OCI-LY7 (cell line): ENCODE results near the gene LPAR1. TPM values are rescaled to one million over a fixed set of nuclear protein-coding genes. Genes with fewer than 3 reads are reported as not detected.

Experiments
- BruUV-seq: library from RNA; stranded (reverse); fragments of 400-500 nt; replicated peaks from 2 replicates; lab custom pipeline; 2021; lab: Mats Ljungman, UMichigan
- CTCF ChIA-PET: fragments of 300-600 bp; sonication (Branson Sonifier 250); formaldehyde crosslinking; loops from one replicate; lab custom pipeline; 2022; ENCODE audit warnings: antibody characterized with exemption; ENCODE audit not compliant: unreplicated experiment; lab: Charles Lee
- POLR2A ChIA-PET: fragments of 300-600 bp; sonication (Branson Sonifier 250); formaldehyde crosslinking; loops from one replicate; lab custom pipeline; 2022; ENCODE audit warnings: antibody characterized with exemption; lab: Charles Lee
- DNase-seq: peaks from one replicate; pipeline ENCODE4 v3.0.0-alpha.2; 2015; ENCODE audit warnings: low spot score
- H2AFZ ChIP-seq: fragments of 200-600 bp; sonication (generic), shearing (Covaris generic); 2 replicates; pipeline ENCODE4 v1.6.1; 2014; ENCODE audit warnings: mild to moderate bottlenecking, antibody characterized with exemption, low read length, moderate library complexity
- H3K27ac ChIP-seq: fragments of 200-600 bp; sonication (generic); 2 replicates; pipeline ENCODE4 v1.5.1; 2014; ENCODE audit warnings: mixed run types, low read depth, mild to moderate bottlenecking, moderate library complexity, low read length, inconsistent platforms; ENCODE audit not compliant: poor library complexity, severe bottlenecking
- H3K36me3 ChIP-seq: fragments of 200-600 bp; sonication (generic); 2 replicates; pipeline ENCODE4 v1.6.1; 2014; ENCODE audit warnings: mild to moderate bottlenecking, antibody characterized with exemption, low read length, moderate library complexity, mixed read lengths; ENCODE audit not compliant: insufficient read depth
- H3K4me1 ChIP-seq: fragments of 200-600 bp; sonication (generic); 2 replicates; pipeline ENCODE4 v1.5.1; 2014; ENCODE audit warnings: mild to moderate bottlenecking, low read length; ENCODE audit not compliant: insufficient read depth, poor library complexity, severe bottlenecking
- H3K4me2 ChIP-seq: fragments of 200-600 bp; sonication (generic); 2 replicates; pipeline ENCODE4 v1.6.1; 2014; ENCODE audit warnings: mild to moderate bottlenecking, low read length
- H3K4me3 ChIP-seq: fragments of 200-600 bp; sonication (generic); 2 replicates; pipeline ENCODE4 v1.5.1; 2014; ENCODE audit warnings: mild to moderate bottlenecking, low read depth, low read length; ENCODE audit not compliant: poor library complexity, severe bottlenecking
- H3K79me2 ChIP-seq: fragments of 200-600 bp; sonication (generic); 2 replicates; pipeline ENCODE4 v1.6.1; 2016; ENCODE audit warnings: low read depth, mild to moderate bottlenecking, low read length, moderate library complexity, mixed read lengths; ENCODE audit not compliant: insufficient read depth
- H3K9me2 ChIP-seq: fragments of 200-600 bp; sonication (generic); 2 replicates; pipeline ENCODE4 v1.6.1; 2016; ENCODE audit warnings: mild to moderate bottlenecking, low read length, mixed read lengths; ENCODE audit not compliant: insufficient read depth
- H3K9me3 ChIP-seq: fragments of 200-600 bp; sonication (generic); 2 replicates; pipeline ENCODE4 v1.6.1; 2014; ENCODE audit warnings: mild to moderate bottlenecking, mixed run types, low read length, mixed read lengths
- H4K20me1 ChIP-seq: fragments of 200-600 bp; sonication (generic); 2 replicates; pipeline ENCODE4 v1.6.1; 2014; ENCODE audit warnings: mild to moderate bottlenecking, antibody characterized with exemption, low read length, moderate library complexity, mixed read lengths; ENCODE audit not compliant: insufficient read depth
- CTCF ChIP-seq: fragments of 200-600 bp; sonication (generic); conservative IDR thresholded peaks from 2 replicates; pipeline ENCODE4 v1.5.1; 2014; ENCODE audit warnings: mild to moderate bottlenecking, antibody characterized with exemption, low read length, moderate library complexity, mixed read lengths
- EZH2phosphoT487 ChIP-seq: fragments of 200-600 bp; sonication (generic); IDR thresholded peaks from 2 replicates; pipeline ENCODE4 v1.6.1; 2018; ENCODE audit warnings: low read depth, borderline replicate concordance, mild to moderate bottlenecking, mixed run types, antibody characterized with exemption, low read length, moderate library complexity, mixed read lengths
- intact Hi-C: fragments of 100-400 bp; cut with micrococcal nuclease; formaldehyde crosslinking; loops from one replicate; pipeline ENCODE4 v1.10.0; 2022; ENCODE audit not compliant: unreplicated experiment
- total RNA-seq, 2 experiments: library from RNA; depleted of rRNA in 1 of 2; stranded (reverse); fragments of >200 nt in 1 of 2; shearing (Covaris generic) in 1 of 2; gene quantifications; 2 replicates each; pipeline ENCODE4 v1.2.3, GENCODE V29; 2014 to 2022

The LPAR1 gene
- total RNA-seq, 2 experiments from 2014 or later = not detected

- DNase-seq = no peak
- H3K27ac ChIP-seq = no peak overlapping the region
These were observed 32.4 kb downstream of the LPAR1 start for GRCh38 chr9:111005746-111006470.

GRCh38 chr9:111004936-111005335, 33.3 kb downstream of the LPAR1 start:
- Histone ChIP-seq H4K20me1 (no peaks in the 10 kb centered on the region), H3K9me2 (no peaks in the 10 kb centered on the region), H3K79me2 (no peaks in the 10 kb centered on the region), H2AFZ (no peak overlapping the region), H3K4me1 (no peaks in the 10 kb centered on the region), H3K4me2 (no peak overlapping the region), H3K9me3 (no peaks in the 10 kb centered on the region), H3K36me3 (no peaks in the 10 kb centered on the region), H3K4me3 (no peak overlapping the region), H3K27ac (no peak overlapping the region)
- no peak for DNase-seq
- POLR2A ChIA-PET = interaction anchor here (1.2 kb wide), 1 partner anchor 30 kb away, joined by 3 read pairs; no protein-coding TSS in a partner anchor
- intact Hi-C loops = no loop called here
- BruUV-seq = no TSS peak
- CTCF ChIA-PET = no interaction called here
- TF ChIP-seq EZH2phosphoT487 = no peak
- TF ChIP-seq CTCF = no peak

More at GRCh38 chr9:111005746-111006470, 32.4 kb downstream of the LPAR1 start:
- H3K36me3 ChIP-seq = no peaks in the 10 kb centered on the region
- no peaks in the 10 kb centered on the region for H3K79me2 ChIP-seq
- H3K9me2 ChIP-seq = no peaks in the 10 kb centered on the region
- H3K4me2 ChIP-seq = no peak overlapping the region
- BruUV-seq = no TSS peak
- POLR2A ChIA-PET = no interaction called here
- H3K4me3 ChIP-seq = no peak overlapping the region
- H4K20me1 ChIP-seq = no peaks in the 10 kb centered on the region
- no peak overlapping the region for H2AFZ ChIP-seq
- no peaks in the 10 kb centered on the region for H3K4me1 ChIP-seq
- no peak for TF ChIP-seq EZH2phosphoT487
- TF ChIP-seq CTCF = no peak
- intact Hi-C loops = no loop called here
- CTCF ChIA-PET = no interaction called here
- no peaks in the 10 kb centered on the region for H3K9me3 ChIP-seq

- H3K9me3 ChIP-seq = no peaks in the 10 kb centered on the region
- intact Hi-C loops = no loop called here
- H2AFZ ChIP-seq = no peak overlapping the region
- TF ChIP-seq CTCF (no peak), EZH2phosphoT487 (no peak)
- no peak overlapping the region for H3K4me2 ChIP-seq
- no peaks in the 10 kb centered on the region for H3K4me1 ChIP-seq
- no peak overlapping the region for H3K4me3 ChIP-seq
- H3K79me2 ChIP-seq = no peaks in the 10 kb centered on the region
- POLR2A ChIA-PET = no interaction called here
- no peaks in the 10 kb centered on the region for H4K20me1 ChIP-seq
- no peak overlapping the region for H3K27ac ChIP-seq
- H3K9me2 ChIP-seq = no peaks in the 10 kb centered on the region
- no TSS peak for BruUV-seq
- CTCF ChIA-PET = no interaction called here
- no peak for DNase-seq
- no peaks in the 10 kb centered on the region for H3K36me3 ChIP-seq
These were observed 35.1 kb downstream of the LPAR1 start for GRCh38 chr9:111003182-111003581.
